Adrenal gland (tissue), 12 donors: ENCODE measurements around the gene DGKE. TPM values are rescaled to one million over a fixed set of nuclear protein-coding genes. Genes with fewer than 3 reads are reported as not detected.

Experiments
- DNase-seq, 7 donors: peaks; one replicate each; pipeline ENCODE4 v3.0.0-alpha.2; 2019 to 2020
- H3K27ac ChIP-seq, 5 donors: fragments of 200-600 bp; sonication (generic) in 4 of 5; 1 replicate in 3 of 5; 2 replicates in 2 of 5; pipeline versions ENCODE4 v1.5.1 to v1.8.0; 2016 to 2020; ENCODE audit warnings: mild to moderate bottlenecking in 1 of 5
- H3K27me3 ChIP-seq: fragments of 200-600 bp; 2 replicates; pipeline ENCODE4 v1.8.0; 2021
- H3K36me3 ChIP-seq, 2 donors: fragments of 200-600 bp; replicated peaks in 1 of 2; 1 replicate in 1 of 2; 2 replicates in 1 of 2; pipeline versions ENCODE4 v1.5.1 to v1.8.0; 2018 to 2022
- H3K4me1 ChIP-seq, 2 donors: fragments of 200-600 bp; replicated peaks in 1 of 2; 1 replicate in 1 of 2; 2 replicates in 1 of 2; pipeline versions ENCODE4 v1.5.1 to v1.8.0; 2018 to 2021
- H3K4me3 ChIP-seq, 4 donors: fragments of 200-600 bp; sonication (generic) in 3 of 4; one replicate each; pipeline ENCODE4 v1.5.1; 2016 to 2018
- H3K9me3 ChIP-seq, 3 donors: fragments of 200-600 bp; sonication (generic) in 1 of 3; replicated peaks in 1 of 3; 1 replicate in 2 of 3; 2 replicates in 1 of 3; pipeline versions ENCODE4 v1.5.1 to v1.8.0; 2016 to 2021
- CTCF ChIP-seq, 6 experiments: fragments of 450-650 bp in 4 of 6; fragments of 200-600 bp in 2 of 6; sonication (generic) in 1 of 6; IDR thresholded peaks; 1 replicate in 5 of 6; 2 replicates in 1 of 6; pipeline versions ENCODE4 v1.5.1 to v1.8.0; 2016 to 2021; ENCODE audit warnings: antibody characterized with exemption in 6 of 6, mild to moderate bottlenecking in 2 of 6, moderate library complexity in 1 of 6
- POLR2A ChIP-seq, 2 donors: fragments of 450-650 bp; IDR thresholded peaks; one replicate each; pipeline ENCODE4 v1.6.1; 2017; ENCODE audit warnings: antibody characterized with exemption in 2 of 2, mild to moderate bottlenecking in 2 of 2, moderate library complexity in 1 of 2
- WGBS, 4 donors: extraction: QIAGEN DNeasy Blood & Tissue Kit in 2 of 4; methylation state at CpG; one replicate each; pipeline versions ENCODE4 v1.1.5 to v1.1.7; 2013 to 2017; 5-methylcytosine and 5-hydroxymethylcytosine counted together
- intact Hi-C, 2 donors: fragments of 100-400 bp; cut with DNase I; formaldehyde crosslinking; loops; one replicate each; pipeline versions ENCODE4 v1.14.1 to v1.15.0; 2022 to 2023
- microRNA counts, 2 donors: library from miRNA; unstranded; fragments of <30 nt; microRNA quantifications; one replicate each; lab custom pipeline; 2016
- polyA plus RNA-seq, 3 donors: library from polyadenylated mRNA; stranded (reverse); fragments of 200-250 nt in 2 of 3; fragments of 350-450 nt in 1 of 3; fragmentation: Illumina TruSeq in 1 of 3; extraction: RNeasy Lipid Tissue Mini Kit (QIAGEN cat#74804) in 1 of 3; gene quantifications; one replicate each; pipeline ENCODE4 v1.2.3, GENCODE V29; 2013 to 2014
- small RNA-seq, 2 donors: library from RNA; depleted of rRNA; stranded (forward); fragments of <200 nt; gene quantifications; one replicate each; pipeline ENCODE3, GENCODE V24; 2016
- total RNA-seq, 9 donors: library from RNA; depleted of rRNA in 4 of 9; stranded (reverse); fragments of >200 nt in 4 of 9; fragments of 120-200 nt in 1 of 9; fragmentation: NEBNext Ultra II Directional in 1 of 9; extraction: Animal tissue kit (Norgen Biotek cat#: 25700) in 1 of 9; gene quantifications; one replicate each; pipeline versions ENCODE4 v1.1.0 to v1.2.4, GENCODE V29; 2013 to 2023
- donor health status: healthy with polysubstance abuse.
- donor health status: Bipolar disorder and iron deficiency.
- donor health status: DM: yes; HTN: yes; CAD: no.
- donor health status: DM: no; HTN: no; CAD: no.
- donor health status: DM: no; HTN: no; CAD: no.
- donor health status: DM: yes; HTN: yes; CAD: no.

DGKE gene
- total and polyA plus RNA-seq, 12 donors, result 0.97 to 8.4 (median 3.8) TPM

DNA sequence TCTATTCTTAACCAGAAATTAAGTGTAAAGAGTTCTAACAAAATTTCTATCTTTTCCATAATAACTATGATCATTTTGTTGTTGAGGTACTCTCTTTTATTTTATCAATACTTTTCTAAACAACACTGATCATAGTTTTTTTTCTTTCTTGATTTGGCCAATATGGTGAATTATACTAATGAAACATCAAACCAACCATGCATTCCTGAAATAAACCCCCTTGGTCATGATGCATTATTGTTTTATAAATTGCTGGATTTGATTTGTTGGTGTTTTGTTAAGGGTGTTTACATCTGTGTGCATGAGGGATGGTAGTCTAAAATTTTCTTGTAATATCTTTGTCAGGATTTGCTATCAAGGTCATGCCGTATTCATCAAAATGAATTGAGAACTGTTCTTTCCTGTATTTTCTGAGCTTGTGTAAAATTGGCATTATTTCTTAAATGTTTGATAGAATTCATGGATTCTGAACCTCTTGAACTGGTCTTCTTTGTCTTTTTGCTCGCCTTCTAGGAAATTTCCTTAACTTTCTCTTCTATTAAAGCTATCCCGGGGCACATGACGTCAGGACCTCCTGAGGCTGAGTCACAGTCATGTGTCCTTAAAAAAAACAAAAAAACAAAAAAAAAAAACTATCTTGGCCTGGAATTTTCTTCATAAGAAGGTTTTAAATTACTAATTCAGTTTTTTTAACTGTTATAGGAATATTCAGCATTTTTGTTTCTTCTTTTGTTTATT, 83.8 kb downstream of the DGKE start:
- Histone ChIP-seq H3K27me3 (no peaks in the 10 kb centered on the region), H3K36me3 (no peaks in the 10 kb centered on the region), H3K9me3 (no peaks in the 10 kb centered on the region), H3K4me3 (no peak overlapping the region), H3K27ac (peak overlapping the region in 2 of 5 donors; percentile 29 to 40), H3K4me1 (peaks cover 21% of the 10 kb centered on the region in 2 donors)
- WGBS, 4 donors, result 51 to 63% (median 54%) methylated on average over 4 of the region's 4 CpGs
- peak in 5 of 7 donors; percentile 56 to 73 (median 68) for DNase-seq
- no peak for TF ChIP-seq POLR2A (IDR thresholded peaks at IDR 0.05)
- TF ChIP-seq CTCF (IDR thresholded peaks at IDR 0.05), result no peak
- intact Hi-C loops, result no loop called here

- Histone ChIP-seq H3K27ac (no peak overlapping the region), H3K36me3 (no peaks in the 10 kb centered on the region), H3K4me1 (peaks cover 16 to 17% of the 10 kb centered on the region in 2 donors), H3K27me3 (no peaks in the 10 kb centered on the region), H3K9me3 (no peaks in the 10 kb centered on the region), H3K4me3 (no peak overlapping the region)
- no peak for TF ChIP-seq POLR2A (IDR thresholded peaks at IDR 0.05)
- TF ChIP-seq CTCF (IDR thresholded peaks at IDR 0.05), result no peak
- no peak for DNase-seq
- 78 to 87% (median 81%) methylated on average over 3 of the region's 3 CpGs for WGBS, 4 donors
- intact Hi-C loops, result no loop called here
Observed at GRCh38 chr17:56918916-56919315, 85.0 kb downstream of the DGKE start.

MicroRNA genes within 50 kb of the gene (microRNA counts, 767-probe panel; counts per million panel counts)
- 0 counts per million in 2 donors for microRNA hsa-miR-3614-5p (lab: Ali Mortazavi, UCI)

Small RNA genes within 50 kb of the gene (small RNA-seq; reads per million reads assigned to genes)
- gene AC015912.2 (0 reads per million in 2 donors), gene RNU6-1158P (0 reads per million in 2 donors)

Other genes with a start within 250 kb of the DGKE start
- under 1 TPM in 1 of 9 donors, not detected in 8; 0.14 TPM for gene NOG, start 240.5 kb upstream of the DGKE start, total RNA-seq
- under 1 TPM in 2 of 3 donors, not detected in 1; 0.16 to 0.57 TPM for gene NOG, start 240.5 kb upstream of the DGKE start, polyA plus RNA-seq
- under 1 TPM in 7 of 9 donors, not detected in 2; 0.37 to 0.92 (median 0.56) TPM for gene C17orf67, start 231 bp upstream of the DGKE start, total RNA-seq
- 1 to 10 TPM in 2 of 3 donors, under 1 TPM in 1; 0.29 to 3.3 (median 1.9) TPM for gene C17orf67, start 231 bp upstream of the DGKE start, polyA plus RNA-seq
- 10 to 100 TPM; 14.8 to 82.4 (median 58.6) TPM for gene TRIM25, start 79.9 kb downstream of the DGKE start, total RNA-seq
- 10 to 100 TPM; 12.6 to 56.6 (median 23.6) TPM for gene TRIM25, start 79.9 kb downstream of the DGKE start, polyA plus RNA-seq
- gene COIL, start 126.9 kb downstream of the DGKE start, total RNA-seq, result 10 to 100 TPM in 4 of 9 donors, 1 to 10 TPM in 5; 4.3 to 16.7 (median 9.3) TPM
- 10 to 100 TPM in 1 of 3 donors, 1 to 10 TPM in 2; 6.3 to 14.8 (median 8.4) TPM for gene COIL, start 126.9 kb downstream of the DGKE start, polyA plus RNA-seq
- gene SCPEP1, start 144.0 kb downstream of the DGKE start, total RNA-seq, result 100 to 1,000 TPM; 194 to 487 (median 235) TPM
- 100 to 1,000 TPM; 206 to 408 (median 334) TPM for gene SCPEP1, start 144.0 kb downstream of the DGKE start, polyA plus RNA-seq